Neuronal stem cell (in vitro differentiated cells): ENCODE results near the gene POLR2C.

Source experiments
- DNase-seq: peaks from one replicate; pipeline ENCODE4 v3.0.0-alpha.2; 2013; ENCODE audit warnings: low spot score
- H2AFZ ChIP-seq: one replicate; pipeline ENCODE4 v1.6.1; 2013; ENCODE audit warnings: mild to moderate bottlenecking, low read length, inconsistent platforms
- H2AK5ac ChIP-seq: 2 replicates; pipeline ENCODE4 v1.6.1; 2013; ENCODE audit warnings: low read depth, mild to moderate bottlenecking, inconsistent platforms, low read length, moderate library complexity, mixed read lengths
- H2BK120ac ChIP-seq: 2 replicates; pipeline ENCODE4 v1.6.1; 2013; ENCODE audit warnings: low read depth, mild to moderate bottlenecking, inconsistent platforms, low read length, moderate library complexity, mixed read lengths
- H2BK12ac ChIP-seq: one replicate; pipeline ENCODE4 v1.6.1; 2013; ENCODE audit warnings: low read length, inconsistent platforms
- H2BK15ac ChIP-seq: 2 replicates; pipeline ENCODE4 v1.6.1; 2013; ENCODE audit warnings: mild to moderate bottlenecking, low read length, inconsistent platforms, mixed read lengths
- H2BK5ac ChIP-seq: one replicate; pipeline ENCODE4 v1.6.1; 2013; ENCODE audit warnings: inconsistent platforms, mild to moderate bottlenecking, low read length, moderate library complexity
- H3K14ac ChIP-seq: one replicate; pipeline ENCODE4 v1.6.1; 2013; ENCODE audit warnings: low read length, inconsistent platforms
- H3K18ac ChIP-seq: 2 replicates; pipeline ENCODE4 v1.6.1; 2013; ENCODE audit warnings: low read length, inconsistent platforms
- H3K23ac ChIP-seq: 2 replicates; pipeline ENCODE4 v1.6.1; 2013; ENCODE audit warnings: low read depth, mild to moderate bottlenecking, mixed read lengths, low read length, inconsistent platforms; ENCODE audit not compliant: poor library complexity
- H3K27ac ChIP-seq: replicated peaks from 3 replicates; pipeline ENCODE4 v1.5.1; 2013; ENCODE audit warnings: low read length, inconsistent platforms
- H3K27me3 ChIP-seq, 3 experiments: 2 replicates each; pipeline ENCODE4 v1.6.1; 2013; ENCODE audit warnings: low read length in 3 of 3, mild to moderate bottlenecking in 2 of 3, inconsistent platforms in 1 of 3, low read depth in 1 of 3, mixed read lengths in 1 of 3, moderate library complexity in 1 of 3; ENCODE audit not compliant: control insufficient read depth in 3 of 3, insufficient read depth in 3 of 3
- H3K36me3 ChIP-seq, 2 donors: replicated peaks in 1 of 2; 2 replicates each; pipeline ENCODE4 v1.6.1; 2013; ENCODE audit warnings: low read length in 2 of 2; ENCODE audit not compliant: control insufficient read depth in 2 of 2, insufficient read depth in 2 of 2
- H3K4ac ChIP-seq: 2 replicates; pipeline ENCODE4 v1.6.1; 2013; ENCODE audit warnings: inconsistent platforms, mild to moderate bottlenecking, low read length, moderate library complexity
- H3K4me1 ChIP-seq, 2 donors: 1 replicate in 1 of 2; 2 replicates in 1 of 2; pipeline ENCODE4 v1.6.1; 2013; ENCODE audit warnings: low read length in 2 of 2, low read depth in 1 of 2; ENCODE audit not compliant: control insufficient read depth in 2 of 2, insufficient read depth in 1 of 2
- H3K4me2 ChIP-seq: one replicate; pipeline ENCODE4 v1.6.1; 2013; ENCODE audit warnings: mild to moderate bottlenecking, low read length, inconsistent platforms; ENCODE audit not compliant: insufficient read depth, poor library complexity, severe bottlenecking
- H3K4me3 ChIP-seq, 2 donors: 2 replicates each; pipeline ENCODE4 v1.5.1; 2013; ENCODE audit warnings: low read length in 2 of 2, mild to moderate bottlenecking in 2 of 2, inconsistent platforms in 1 of 2, moderate library complexity in 1 of 2
- H3K79me1 ChIP-seq: one replicate; pipeline ENCODE4 v1.6.1; 2013; ENCODE audit warnings: low read depth, mild to moderate bottlenecking, inconsistent platforms, low read length, moderate library complexity
- H3K9ac ChIP-seq: one replicate; pipeline ENCODE4 v1.6.1; 2013; ENCODE audit warnings: mild to moderate bottlenecking, low read depth, low read length, inconsistent platforms; ENCODE audit not compliant: poor library complexity
- H3K9me3 ChIP-seq, 2 donors: replicated peaks in 1 of 2; 2 replicates each; pipeline versions ENCODE3 to v1.6.1; 2013; ENCODE audit warnings: low read length in 2 of 2, mild to moderate bottlenecking in 2 of 2, inconsistent platforms in 1 of 2, low read depth in 1 of 2, mixed read lengths in 1 of 2, moderate library complexity in 1 of 2; ENCODE audit not compliant: control insufficient read depth in 2 of 2, insufficient read depth in 1 of 2
- H4K8ac ChIP-seq: one replicate; pipeline ENCODE4 v1.6.1; 2013; ENCODE audit warnings: low read depth, mild to moderate bottlenecking, inconsistent platforms, low read length, moderate library complexity
- H4K91ac ChIP-seq: one replicate; pipeline ENCODE4 v1.6.1; 2013; ENCODE audit warnings: low read length, low read depth, mild to moderate bottlenecking, inconsistent platforms; ENCODE audit not compliant: poor library complexity
- WGBS, 2 donors: extraction: QIAGEN DNeasy Blood & Tissue Kit; methylation state at CpG; one replicate each; pipeline ENCODE4 v1.1.7; 2013; ENCODE audit warnings: missing lambda C conversion rate in 2 of 2, mixed read lengths in 1 of 2; ENCODE audit not compliant: insufficient read length in 2 of 2, insufficient replicate concordance in 1 of 2; ENCODE audit errors: extremely low coverage in 2 of 2; 5-methylcytosine and 5-hydroxymethylcytosine counted together

POLR2C gene

GRCh38 chr16:57446531-57447185 is 15.8 kb upstream of the POLR2C start:
- H3K9ac ChIP-seq = peak overlapping the region; percentile 96
- no CpG with 5 or more reads among the region's 28 CpGs for WGBS, 2 donors
- peak overlapping the region; percentile 31 for H2BK12ac ChIP-seq
- no peaks in the 10 kb centered on the region for H3K27me3 ChIP-seq
- no peak overlapping the region for H3K14ac ChIP-seq
- H3K4me3 ChIP-seq = peak overlapping the region; percentile 65 to 96
- H3K9me3 ChIP-seq = peaks cover 0 to 2% of the 10 kb centered on the region in 2 donors
- H3K36me3 ChIP-seq = peaks cover 0 to 23% of the 10 kb centered on the region in 2 donors
- no peak overlapping the region for H4K91ac ChIP-seq
- peak overlapping the region; percentile 87 for H3K23ac ChIP-seq
- H3K4me1 ChIP-seq = peaks cover 5% of the 10 kb centered on the region in 2 donors
- no peak overlapping the region for H2BK15ac ChIP-seq
- peak overlapping the region; percentile 96 for H3K18ac ChIP-seq
- no peak overlapping the region for H2BK120ac ChIP-seq
- no peak for DNase-seq
- peak overlapping the region; percentile 9 for H2BK5ac ChIP-seq
- H3K27ac ChIP-seq = no peak overlapping the region
- H3K4ac ChIP-seq = peak overlapping the region; percentile 27
- peak overlapping the region; percentile 90 for H3K4me2 ChIP-seq
- H4K8ac ChIP-seq = no peak overlapping the region
- peak overlapping the region; percentile 25 for H2AK5ac ChIP-seq
- H3K79me1 ChIP-seq = peaks cover 6% of the 10 kb centered on the region
- peak overlapping the region; percentile 91 for H2AFZ ChIP-seq

DNA sequence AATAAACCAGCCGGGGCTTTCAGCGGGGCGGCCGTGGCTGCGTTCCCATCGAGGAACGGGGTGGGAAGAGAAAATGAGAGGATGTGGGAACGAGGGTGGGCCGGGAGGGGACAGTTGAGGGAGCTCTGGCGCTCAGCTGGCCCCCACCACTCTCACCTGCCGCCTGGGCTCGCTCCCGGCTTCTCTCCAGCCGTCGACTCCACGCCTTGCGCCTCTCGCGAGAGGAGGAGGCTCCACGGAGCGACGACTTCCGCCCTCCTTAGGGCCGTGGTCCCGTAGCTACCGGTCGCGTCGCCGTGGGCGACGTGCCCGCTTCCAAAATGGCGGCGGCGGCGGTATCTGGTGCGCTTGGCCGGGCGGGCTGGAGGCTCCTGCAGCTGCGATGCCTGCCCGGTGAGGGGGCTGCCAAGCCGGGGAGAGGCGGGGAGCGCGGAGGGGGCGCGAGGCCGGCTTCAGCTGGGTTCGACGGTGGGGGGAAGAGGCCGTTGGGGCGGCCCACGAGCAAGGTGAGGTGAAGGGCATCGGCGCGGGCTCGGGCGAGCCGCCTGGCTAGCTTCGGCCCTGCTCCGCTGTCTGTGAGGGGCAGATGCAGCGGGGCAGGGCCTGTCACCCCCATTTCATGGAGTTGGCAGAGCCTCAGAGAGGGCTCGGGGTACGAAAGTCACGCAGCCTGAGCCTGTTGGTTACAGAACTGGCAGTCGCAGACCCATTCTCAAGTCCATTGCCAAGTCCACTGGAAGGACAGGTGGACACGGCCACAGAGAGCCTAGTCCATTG is 15.1 kb upstream of the POLR2C start, which contains the start of the genes CIAPIN1 and COQ9:
Gene CIAPIN1, minus strand, starts transcription at position 200 of the 777 bp plus-strand sequence. CDS start 6,457 bp downstream, outside the sequence.
Gene COQ9, plus strand, starts transcription at position 294 of the 777 bp plus-strand sequence. Its CDS starts 27 bp downstream, at position 321.
- Histone ChIP-seq H3K79me1 (peaks cover 6% of the 10 kb centered on the region), H3K4ac (peak within 1 kb of the TSS; percentile 27), H2BK5ac (peak within 1 kb of the TSS; percentile 9), H3K14ac (peak within 1 kb of the TSS; percentile 96), H3K4me3 (peak within 1 kb of the TSS; percentile 65 to 96), H3K9me3 (peaks cover 0 to 2% of the 10 kb centered on the region in 2 donors), H4K8ac (peak within 1 kb of the TSS; percentile 98), H2BK15ac (peak within 1 kb of the TSS; percentile 72), H4K91ac (no peak within 1 kb of the TSS), H3K23ac (peak within 1 kb of the TSS; percentile 87), H2AK5ac (peak within 1 kb of the TSS; percentile 58), H3K4me1 (peaks cover 5% of the 10 kb centered on the region in 2 donors), H3K4me2 (peak within 1 kb of the TSS; percentile 92), H2BK120ac (no peak within 1 kb of the TSS), H3K18ac (peak within 1 kb of the TSS; percentile 99), H3K36me3 (peaks cover 2 to 29% of the 10 kb centered on the region in 2 donors), H2BK12ac (peak within 1 kb of the TSS; percentile 58), H2AFZ (peak within 1 kb of the TSS; percentile 91), H3K9ac (peak within 1 kb of the TSS; percentile 96), H3K27me3 (no peaks in the 10 kb centered on the region), H3K27ac (no peak within 1 kb of the TSS)
- no CpG with 5 or more reads among the region's 68 CpGs for WGBS, 2 donors
- peak; percentile 84 for DNase-seq

- H3K27ac ChIP-seq = no peak overlapping the region
- no peak overlapping the region for H4K91ac ChIP-seq
- no peak for DNase-seq
These were observed 10.5 kb upstream of the POLR2C start for GRCh38 chr16:57452021-57452420.

DNA sequence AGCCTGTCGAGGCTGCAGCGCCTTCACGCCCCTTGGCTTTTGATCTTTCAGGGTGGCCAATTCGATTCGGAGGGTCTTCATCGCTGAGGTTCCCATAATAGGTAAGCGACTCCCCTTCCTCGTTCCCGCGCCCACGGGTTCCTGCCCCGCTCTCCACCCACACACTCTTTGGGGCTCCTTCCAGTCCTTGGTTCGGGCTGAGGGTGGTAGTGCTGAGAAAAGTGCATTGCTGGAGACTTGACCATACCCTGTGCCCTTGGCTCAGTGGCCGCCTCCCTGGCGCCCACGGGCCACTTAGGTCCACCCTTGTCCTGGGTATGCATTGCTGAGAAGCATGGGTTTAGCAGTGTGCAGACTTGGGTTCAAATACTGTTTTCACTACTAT is 491 bp downstream of the POLR2C start:
- H3K4ac ChIP-seq = no peak overlapping the region
- H4K8ac ChIP-seq = no peak overlapping the region
- H3K4me3 ChIP-seq = peak overlapping the region; percentile 58 to 95
- H2BK5ac ChIP-seq = no peak overlapping the region
- no peak for DNase-seq
- no peaks in the 10 kb centered on the region for H3K27me3 ChIP-seq
- no peak overlapping the region for H4K91ac ChIP-seq
- H2BK15ac ChIP-seq = no peak overlapping the region
- peak overlapping the region; percentile 96 for H2AK5ac ChIP-seq
- H3K18ac ChIP-seq = peak overlapping the region; percentile 21
- no peak overlapping the region for H3K27ac ChIP-seq
- no peak overlapping the region for H2BK12ac ChIP-seq
- H3K36me3 ChIP-seq = peaks cover 21 to 80% of the 10 kb centered on the region in 2 donors
- peaks cover 2 to 3% of the 10 kb centered on the region in 2 donors for H3K4me1 ChIP-seq
- H3K9me3 ChIP-seq = no peaks in the 10 kb centered on the region
- WGBS, 2 donors = no CpG with 5 or more reads among the region's 16 CpGs
- H3K4me2 ChIP-seq = peak overlapping the region; percentile 82
- peaks cover 4% of the 10 kb centered on the region for H3K79me1 ChIP-seq
- H2AFZ ChIP-seq = peak overlapping the region; percentile 64
- H2BK120ac ChIP-seq = no peak overlapping the region
- peak overlapping the region; percentile 92 for H3K9ac ChIP-seq
- H3K14ac ChIP-seq = peak overlapping the region; percentile 23
- no peak overlapping the region for H3K23ac ChIP-seq

More at GRCh38 chr16:57452021-57452420, 10.5 kb upstream of the POLR2C start:
- H3K9ac ChIP-seq = no peak overlapping the region
- H2BK120ac ChIP-seq = no peak overlapping the region
- H2BK15ac ChIP-seq = no peak overlapping the region
- no peak overlapping the region for H3K4me3 ChIP-seq
- H2BK12ac ChIP-seq = no peak overlapping the region
- H3K79me1 ChIP-seq = no peaks in the 10 kb centered on the region
- H3K14ac ChIP-seq = no peak overlapping the region
- peaks cover 0 to 1% of the 10 kb centered on the region in 2 donors for H3K4me1 ChIP-seq
- H3K36me3 ChIP-seq = peaks cover 9 to 69% of the 10 kb centered on the region in 2 donors
- H3K27me3 ChIP-seq = no peaks in the 10 kb centered on the region
- no peak overlapping the region for H2AFZ ChIP-seq
- no peak overlapping the region for H4K8ac ChIP-seq
- no peak overlapping the region for H2BK5ac ChIP-seq
- H3K23ac ChIP-seq = no peak overlapping the region
- no peak overlapping the region for H3K18ac ChIP-seq
- no CpG with 5 or more reads among the region's 10 CpGs for WGBS, 2 donors
- H3K4me2 ChIP-seq = no peak overlapping the region
- no peak overlapping the region for H2AK5ac ChIP-seq
- no peak overlapping the region for H3K4ac ChIP-seq
- no peaks in the 10 kb centered on the region for H3K9me3 ChIP-seq
